OCI-LY7 (cell line): ENCODE results near the gene RIPK1.
"Not testable (repeated sequence)": the region's sequence is repeated elsewhere in the genome, so short reads cannot be mapped to it uniquely, and the experiment has no call there.

ENCODE experiments used
- CTCF ChIP-seq: fragments of 200-600 bp; sonication (generic); conservative IDR thresholded peaks from 2 replicates; pipeline ENCODE4 v1.5.1; 2014; ENCODE audit warnings: mild to moderate bottlenecking, antibody characterized with exemption, low read length, moderate library complexity, mixed read lengths
- EZH2phosphoT487 ChIP-seq: fragments of 200-600 bp; sonication (generic); IDR thresholded peaks from 2 replicates; pipeline ENCODE4 v1.6.1; 2018; ENCODE audit warnings: low read depth, borderline replicate concordance, mild to moderate bottlenecking, mixed run types, antibody characterized with exemption, low read length, moderate library complexity, mixed read lengths

GRCh38 chr6:3156184-3157130, 88.2 kb downstream of the RIPK1 start:
- not testable (repeated sequence) for TF ChIP-seq CTCF, EZH2phosphoT487
